Measurements from ENCODE around the gene POTEG.
"Not testable (repeated sequence)": the region's sequence is repeated elsewhere in the genome, so short reads cannot be mapped to it uniquely, and the experiment has no call there.

POTEG gene

GRCh38 chr14:19383008-19383584, 51.0 kb downstream of the POTEG start:
- DNase-seq (ENCODE audit: low read depth); H3K4me3 ChIP-seq (replicated peaks; ENCODE audit: low read depth, low read length): not testable (repeated sequence)

- H3K4me3 ChIP-seq (replicated peaks; ENCODE audit: low read depth, low read length) = not testable (repeated sequence)
Measured at GRCh38 chr14:19380137-19380536, 54.0 kb downstream of the POTEG start.

GRCh38 chr14:19374451-19374903, 59.7 kb downstream of the POTEG start:
- not testable (repeated sequence) for H3K4me3 ChIP-seq (replicated peaks; ENCODE audit: low read depth, low read length); DNase-seq (ENCODE audit: low read depth)

More at GRCh38 chr14:19380137-19380536, 54.0 kb downstream of the POTEG start:
- DNase-seq (ENCODE audit: low read depth) = not testable (repeated sequence)

- H3K4me3 ChIP-seq (replicated peaks; ENCODE audit: low read depth, low read length); DNase-seq (ENCODE audit: low read depth): not testable (repeated sequence)
Measured at GRCh38 chr14:19372813-19373500, 61.2 kb downstream of the POTEG start.

- not testable (repeated sequence) for DNase-seq (ENCODE audit: low read depth); H3K4me3 ChIP-seq (replicated peaks; ENCODE audit: low read depth, low read length)
Measured at GRCh38 chr14:19371767-19372166, 62.4 kb downstream of the POTEG start.

- not testable (repeated sequence) for H3K4me3 ChIP-seq (replicated peaks; ENCODE audit: low read depth, low read length); DNase-seq (ENCODE audit: low read depth)
Measured at GRCh38 chr14:19362803-19363202, 71.3 kb downstream of the POTEG start.

GRCh38 chr14:19362323-19362722, 71.8 kb downstream of the POTEG start:
- not testable (repeated sequence) for H3K4me3 ChIP-seq (replicated peaks; ENCODE audit: low read depth, low read length); DNase-seq (ENCODE audit: low read depth)

- not testable (repeated sequence) for DNase-seq (ENCODE audit: low read depth); H3K4me3 ChIP-seq (replicated peaks; ENCODE audit: low read depth, low read length)
Measured at GRCh38 chr14:19361636-19362253, 72.4 kb downstream of the POTEG start.

- H3K4me3 ChIP-seq (replicated peaks; ENCODE audit: low read depth, low read length); DNase-seq (ENCODE audit: low read depth): not testable (repeated sequence)
Measured at GRCh38 chr14:19360937-19361635, 73.1 kb downstream of the POTEG start.
